B cell (primary cell): ENCODE data around the gene RCE1. TPM values are rescaled to one million over a fixed set of nuclear protein-coding genes. Genes with fewer than 3 reads are reported as not detected.

ENCODE experiments used
- ATAC-seq: fragments of 200-7000 bp; cut with Tn5 transposase; one replicate; pipeline ENCODE4 v1.10.0; 2021; ENCODE audit warnings: low read depth, mild to moderate bottlenecking, moderate number of reproducible peaks, moderate library complexity
- CTCF ChIA-PET: fragments of 350-600 bp; sonication (Branson Sonifier 250); formaldehyde crosslinking; loops from one replicate; lab custom pipeline; 2021; ENCODE audit warnings: antibody characterized with exemption, inconsistent platforms; lab: Charles Lee
- POLR2A ChIA-PET: fragments of 350-600 bp; sonication (Branson Sonifier 250); formaldehyde crosslinking; loops from one replicate; lab custom pipeline; 2021; ENCODE audit warnings: antibody characterized with exemption; lab: Charles Lee
- DNase-seq: peaks from one replicate; pipeline ENCODE4 v3.0.0; 2013
- H2AFZ ChIP-seq: 2 replicates; pipeline ENCODE4 v1.6.1; 2012; ENCODE audit warnings: mild to moderate bottlenecking, low read depth, low read length; ENCODE audit not compliant: insufficient read depth, poor library complexity, severe bottlenecking
- H3K27ac ChIP-seq, 2 donors: 1 replicate in 1 of 2; 2 replicates in 1 of 2; pipeline ENCODE4 v1.5.1; 2012 to 2013; ENCODE audit warnings: low read length in 2 of 2, mild to moderate bottlenecking in 2 of 2, moderate library complexity in 1 of 2
- H3K27me3 ChIP-seq, 4 experiments: fragments of 200-600 bp in 1 of 4; sonication (generic) in 1 of 4; replicated peaks in 1 of 4; 1 replicate in 2 of 4; 2 replicates in 2 of 4; pipeline versions ENCODE4 v1.6.1 to v1.7.0; 2013 to 2016; ENCODE audit warnings: low read length in 3 of 4, mild to moderate bottlenecking in 2 of 4, mixed read lengths in 1 of 4, moderate library complexity in 1 of 4; ENCODE audit not compliant: insufficient read depth in 4 of 4, control insufficient read depth in 3 of 4; ENCODE audit errors: control extremely low read depth in 1 of 4
- H3K36me3 ChIP-seq, 2 experiments: replicated peaks in 1 of 2; 1 replicate in 1 of 2; 2 replicates in 1 of 2; pipeline versions ENCODE4 v1.6.1 to v1.7.1; 2013; ENCODE audit warnings: low read length in 1 of 2; ENCODE audit not compliant: insufficient read depth in 2 of 2, control insufficient read depth in 1 of 2; ENCODE audit errors: control extremely low read depth in 1 of 2, extremely low read depth in 1 of 2
- H3K4me1 ChIP-seq, 2 donors: fragments of 200-600 bp in 1 of 2; sonication (generic) in 1 of 2; 1 replicate in 1 of 2; 2 replicates in 1 of 2; pipeline versions ENCODE4 v1.5.1 to v1.6.1; 2013 to 2017; ENCODE audit warnings: low read length in 2 of 2; ENCODE audit not compliant: control insufficient read depth in 2 of 2, insufficient read depth in 2 of 2
- H3K4me2 ChIP-seq: replicated peaks from 2 replicates; pipeline ENCODE3; 2012; ENCODE audit warnings: mild to moderate bottlenecking, low read depth, low read length; ENCODE audit not compliant: poor library complexity, severe bottlenecking
- H3K4me3 ChIP-seq, 5 experiments: fragments of 200-600 bp in 1 of 5; sonication (generic) in 1 of 5; 1 replicate in 3 of 5; 2 replicates in 2 of 5; pipeline versions ENCODE4 v1.5.1 to v1.7.0; 2011 to 2016; ENCODE audit warnings: low read length in 4 of 5, mild to moderate bottlenecking in 4 of 5, low read depth in 2 of 5, control low read depth in 1 of 5, moderate library complexity in 1 of 5; ENCODE audit not compliant: insufficient read depth in 1 of 5; ENCODE audit errors: control extremely low read depth in 1 of 5, extremely low read depth in 1 of 5
- H3K79me2 ChIP-seq: fragments of 200-600 bp; sonication (generic); one replicate; pipeline ENCODE4 v1.6.0; 2016; ENCODE audit warnings: low read length; ENCODE audit not compliant: control insufficient read depth, insufficient read depth
- H3K9ac ChIP-seq: fragments of 200-600 bp; sonication (generic); 2 replicates; pipeline ENCODE4 v1.6.1; 2017; ENCODE audit warnings: mild to moderate bottlenecking, low read length, moderate library complexity
- H3K9me3 ChIP-seq, 3 donors: one replicate each; pipeline versions ENCODE4 v1.6.1 to v1.7.1; 2013; ENCODE audit warnings: low read length in 2 of 3; ENCODE audit not compliant: control insufficient read depth in 2 of 3, insufficient read depth in 1 of 3; ENCODE audit errors: control extremely low read depth in 1 of 3
- H4K20me1 ChIP-seq: 2 replicates; pipeline ENCODE4 v1.6.0; 2012; ENCODE audit warnings: mild to moderate bottlenecking, low read length; ENCODE audit not compliant: insufficient read depth, control insufficient read depth, poor library complexity, severe bottlenecking
- H3K27ac Mint-ChIP-seq: one replicate; pipeline ENCODE4 v1.8.0; 2021; ENCODE audit warnings: mixed read lengths
- H3K27me3 Mint-ChIP-seq: one replicate; pipeline ENCODE4 v1.8.0; 2021; ENCODE audit warnings: mixed read lengths
- H3K4me1 Mint-ChIP-seq: one replicate; pipeline ENCODE4 v1.8.0; 2021; ENCODE audit warnings: mixed read lengths
- H3K4me3 Mint-ChIP-seq: one replicate; pipeline ENCODE4 v1.8.0; 2021; ENCODE audit warnings: mixed read lengths
- H3K9me3 Mint-ChIP-seq: one replicate; pipeline ENCODE4 v1.8.0; 2022; ENCODE audit warnings: mixed read lengths; ENCODE audit not compliant: insufficient read depth
- EZH2 ChIP-seq: IDR thresholded peaks from 2 replicates; pipeline ENCODE4 v1.6.1; 2012; ENCODE audit warnings: borderline replicate concordance, low read depth, mild to moderate bottlenecking, moderate library complexity, low read length; ENCODE audit not compliant: insufficient read depth, poor library complexity, severe bottlenecking
- WGBS: methylation state at CpG from one replicate; pipeline ENCODE4 v1.1.5; 2013; ENCODE audit warnings: missing lambda C conversion rate; ENCODE audit not compliant: insufficient coverage; 5-methylcytosine and 5-hydroxymethylcytosine counted together
- intact Hi-C: fragments of 100-400 bp; cut with micrococcal nuclease; formaldehyde crosslinking; loops from one replicate; pipeline ENCODE4 v1.10.0; 2022
- polyA plus RNA-seq: library from polyadenylated mRNA; depleted of rRNA; stranded (reverse); fragments of >200 nt; gene quantifications from 2 replicates; pipeline ENCODE4 v1.2.3, GENCODE V29; 2012
- total RNA-seq, 2 donors: library from RNA; stranded (reverse); fragments of 120-200 nt in 1 of 2; gene quantifications; 1 replicate in 1 of 2; 2 replicates in 1 of 2; pipeline versions ENCODE4 v1.2.3 to v1.2.4, GENCODE V29; 2013 to 2022
- TF ChIP-seq, protein P1 (sequence below): fragments of 200-600 bp; IDR thresholded peaks from one replicate; pipeline ENCODE4 v1.8.0; 2022; ENCODE audit warnings: antibody characterized with exemption, mild to moderate bottlenecking

The RCE1 gene
- total and polyA plus RNA-seq, 2 donors (not counting 1 experiment from before 2014, with no cell fraction given), result 31.6 to 59.7 TPM

DNA sequence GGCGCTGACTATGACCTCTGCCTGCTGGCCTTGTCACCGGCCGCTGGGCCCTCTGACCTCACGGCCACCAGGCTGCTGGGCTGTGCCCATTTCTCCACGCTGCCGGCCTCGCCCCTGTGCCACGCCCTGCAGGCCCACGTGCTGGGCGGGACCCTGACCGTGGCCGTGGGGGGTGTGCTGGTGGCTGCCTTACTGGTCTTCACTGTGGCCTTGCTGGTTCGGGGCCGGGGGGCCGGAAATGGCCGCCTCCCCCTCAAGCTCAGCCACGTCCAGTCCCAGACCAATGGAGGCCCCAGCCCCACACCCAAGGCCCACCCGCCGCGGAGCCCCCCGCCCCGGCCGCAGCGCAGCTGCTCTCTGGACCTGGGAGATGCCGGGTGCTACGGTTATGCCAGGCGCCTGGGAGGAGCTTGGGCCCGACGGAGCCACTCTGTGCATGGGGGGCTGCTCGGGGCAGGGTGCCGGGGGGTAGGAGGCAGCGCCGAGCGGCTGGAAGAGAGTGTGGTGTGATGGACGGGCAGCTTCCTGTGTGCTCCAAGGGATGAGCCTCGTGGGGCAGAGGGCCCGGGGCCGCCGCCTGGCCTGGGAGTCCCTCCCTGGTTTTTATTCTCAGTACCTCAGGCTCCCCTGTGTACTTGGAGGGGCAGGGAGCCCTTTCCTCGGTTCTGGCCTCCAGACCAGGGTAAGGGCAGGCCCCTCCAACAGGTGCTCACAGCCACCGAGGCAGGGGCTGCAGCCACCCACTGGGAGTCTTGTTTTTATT is 16.6 kb downstream of the RCE1 start:
- Histone ChIP-seq H3K27me3 (no peaks in the 10 kb centered on the region), H3K9me3 (no peaks in the 10 kb centered on the region), H3K4me1 (peaks cover 5 to 13% of the 10 kb centered on the region in 2 donors), H3K9ac (no peak overlapping the region), H3K27ac (no peak overlapping the region), H3K4me2 (no peak overlapping the region), H3K36me3 (no peaks in the 10 kb centered on the region), H3K4me3 (no peak overlapping the region), H4K20me1 (no peaks in the 10 kb centered on the region), H2AFZ (no peak overlapping the region), H3K79me2 (no peaks in the 10 kb centered on the region)
- no peak for TF ChIP-seq EZH2
- TF ChIP-seq, protein P1, sequence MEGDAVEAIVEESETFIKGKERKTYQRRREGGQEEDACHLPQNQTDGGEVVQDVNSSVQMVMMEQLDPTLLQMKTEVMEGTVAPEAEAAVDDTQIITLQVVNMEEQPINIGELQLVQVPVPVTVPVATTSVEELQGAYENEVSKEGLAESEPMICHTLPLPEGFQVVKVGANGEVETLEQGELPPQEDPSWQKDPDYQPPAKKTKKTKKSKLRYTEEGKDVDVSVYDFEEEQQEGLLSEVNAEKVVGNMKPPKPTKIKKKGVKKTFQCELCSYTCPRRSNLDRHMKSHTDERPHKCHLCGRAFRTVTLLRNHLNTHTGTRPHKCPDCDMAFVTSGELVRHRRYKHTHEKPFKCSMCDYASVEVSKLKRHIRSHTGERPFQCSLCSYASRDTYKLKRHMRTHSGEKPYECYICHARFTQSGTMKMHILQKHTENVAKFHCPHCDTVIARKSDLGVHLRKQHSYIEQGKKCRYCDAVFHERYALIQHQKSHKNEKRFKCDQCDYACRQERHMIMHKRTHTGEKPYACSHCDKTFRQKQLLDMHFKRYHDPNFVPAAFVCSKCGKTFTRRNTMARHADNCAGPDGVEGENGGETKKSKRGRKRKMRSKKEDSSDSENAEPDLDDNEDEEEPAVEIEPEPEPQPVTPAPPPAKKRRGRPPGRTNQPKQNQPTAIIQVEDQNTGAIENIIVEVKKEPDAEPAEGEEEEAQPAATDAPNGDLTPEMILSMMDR, result no peak
- peaks cover 11% of the 10 kb centered on the region for H3K4me1 Mint-ChIP-seq
- no peak for DNase-seq
- no peak overlapping the region for H3K4me3 Mint-ChIP-seq
- intact Hi-C loops, result no loop called here
- ChIA-PET POLR2A (no interaction called here), CTCF (no interaction called here)
- 94% methylated on average over 31 of the region's 41 CpGs for WGBS
- H3K9me3 Mint-ChIP-seq, result no peaks in the 10 kb centered on the region
- H3K27me3 Mint-ChIP-seq, result no peaks in the 10 kb centered on the region
- no peak for ATAC-seq
- H3K27ac Mint-ChIP-seq, result no peak overlapping the region

DNA sequence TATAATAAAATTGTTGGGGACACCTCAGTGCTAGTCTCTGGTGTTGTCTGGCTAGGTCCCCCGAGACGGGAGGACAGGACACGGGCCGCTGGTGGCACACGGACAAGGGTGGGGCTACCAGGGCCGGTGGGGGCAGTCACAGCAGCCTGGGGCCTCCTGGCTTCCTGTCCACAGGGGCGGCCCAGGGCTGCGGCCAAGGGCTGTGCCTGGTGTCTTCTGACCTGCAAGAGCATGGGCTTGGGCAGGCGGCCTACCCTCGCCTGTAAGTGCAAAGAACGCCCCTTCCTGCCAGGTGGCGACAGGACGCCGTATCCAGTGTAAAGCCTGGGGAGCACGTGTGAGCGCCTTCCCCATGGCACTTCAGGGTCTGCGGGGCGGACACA is 17.2 kb downstream of the RCE1 start:
- no peak overlapping the region for H3K9ac ChIP-seq
- Mint-ChIP-seq H3K4me1 (peaks cover 10% of the 10 kb centered on the region), H3K4me3 (no peak overlapping the region), H3K27ac (no peak overlapping the region), H3K27me3 (no peaks in the 10 kb centered on the region), H3K9me3 (no peaks in the 10 kb centered on the region)
- no peaks in the 10 kb centered on the region for H3K36me3 ChIP-seq
- H3K4me3 ChIP-seq, result no peak overlapping the region
- no peak overlapping the region for H2AFZ ChIP-seq
- H3K27ac ChIP-seq, result no peak overlapping the region
- peaks cover 4 to 10% of the 10 kb centered on the region in 2 donors for H3K4me1 ChIP-seq
- no peak overlapping the region for H3K4me2 ChIP-seq
- CTCF ChIA-PET, result no interaction called here
- ATAC-seq (no peak), DNase-seq (no peak)
- TF ChIP-seq EZH2, result no peak
- TF ChIP-seq, protein P1, result no peak
- 90% methylated on average over 18 of the region's 18 CpGs for WGBS
- POLR2A ChIA-PET, result interaction anchor here (0.5 kb wide), 1 partner anchor 745 kb away, joined by 15 read pairs; no protein-coding TSS in a partner anchor
- no peaks in the 10 kb centered on the region for H3K27me3 ChIP-seq
- intact Hi-C loops, result no loop called here
- no peaks in the 10 kb centered on the region for H4K20me1 ChIP-seq
- no peaks in the 10 kb centered on the region for H3K9me3 ChIP-seq
- no peaks in the 10 kb centered on the region for H3K79me2 ChIP-seq
